Uterus (tissue), 2 donors: ENCODE measurements around the gene ZP1.

Experiments used
- CTCF ChIP-seq, 4 experiments: fragments of 200-600 bp in 2 of 4; fragments of 450-650 bp in 2 of 4; sonication (generic) in 2 of 4; IDR thresholded peaks; one replicate each; pipeline ENCODE4 v1.5.1; 2016 to 2019; ENCODE audit warnings: antibody characterized with exemption in 4 of 4, mild to moderate bottlenecking in 2 of 4, moderate library complexity in 1 of 4
- POLR2A ChIP-seq, 2 donors: fragments of 450-650 bp; IDR thresholded peaks; one replicate each; pipeline ENCODE4 v1.6.1; 2016; ENCODE audit warnings: antibody characterized with exemption in 2 of 2, mild to moderate bottlenecking in 1 of 2, moderate library complexity in 1 of 2

DNA sequence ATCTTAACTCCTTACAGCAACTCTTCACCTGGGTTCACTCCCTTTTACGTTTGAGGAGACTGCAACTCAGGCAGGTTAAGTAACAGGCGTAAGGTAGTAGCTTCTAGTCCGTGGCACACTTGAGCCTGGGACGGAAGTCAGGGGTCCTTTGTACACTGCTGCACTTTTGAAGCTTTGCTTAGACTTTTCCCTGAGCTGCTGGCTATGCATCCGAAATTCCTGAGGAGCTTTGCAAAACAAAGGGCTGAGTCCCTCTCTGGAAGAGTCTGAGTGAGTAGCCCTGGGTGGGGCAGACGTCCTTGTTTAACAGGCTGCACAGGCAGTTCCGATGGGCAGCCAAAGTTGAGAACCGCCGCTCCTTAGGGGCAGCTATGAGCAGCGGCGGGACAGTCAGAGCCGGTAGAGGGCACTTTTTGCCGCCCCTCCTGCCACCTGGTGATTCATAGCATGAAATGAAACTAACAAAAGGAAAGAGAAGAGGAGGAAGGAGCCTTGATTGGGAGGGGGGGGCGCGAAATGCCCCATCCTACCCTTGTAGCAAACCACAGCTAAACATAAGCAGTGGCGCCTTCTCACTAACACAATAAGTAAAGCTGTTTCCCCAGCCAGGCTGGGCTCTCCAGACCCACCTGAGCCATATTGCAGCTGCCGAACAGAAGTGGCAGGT, 48.0 kb downstream of the ZP1 start:
- TF ChIP-seq CTCF (IDR thresholded peaks at IDR 0.05) (peak in 3 of 4 experiments; percentile 17 to 32 (median 25)), POLR2A (IDR thresholded peaks at IDR 0.05) (no peak)
